K562 (cell line): ENCODE data around the gene ELOA2. TPM values are rescaled to one million over a fixed set of nuclear protein-coding genes. Genes with fewer than 3 reads are reported as not detected.
"Not testable (repeated sequence)": the region's sequence is repeated elsewhere in the genome, so short reads cannot be mapped to it uniquely, and the experiment has no call there.

Experiments
- ATAC-seq: fragments of 200-7000 bp; cut with Tn5 transposase; 3 replicates; pipeline ENCODE4 v1.9.1; 2020; ENCODE audit warnings: moderate library complexity
- BruUV-seq: library from RNA; stranded (reverse); fragments of 400-500 nt; replicated peaks from 2 replicates; lab custom pipeline; 2021; lab: Mats Ljungman, UMichigan
- CTCF ChIA-PET: fragments of 300-600 bp; formaldehyde crosslinking; extraction: SDS; loops from one replicate; lab custom pipeline; 2021; ENCODE audit warnings: low intra/inter-chr PET ratio; lab: Yijun Ruan, JAX
- POLR2A ChIA-PET: fragments of 300-600, 350-650 bp; sonication (Branson Sonifier 250); formaldehyde crosslinking; extraction: SDS; loops from one replicate; lab custom pipeline; 2021; ENCODE audit warnings: antibody characterized with exemption, inconsistent platforms; lab: Yijun Ruan, JAX
- DNase-seq, 4 experiments: peaks; one replicate each; pipeline versions ENCODE4 v3.0.0 to v3.0.0-alpha.2; 2011 to 2018; ENCODE audit warnings: low spot score in 3 of 4, mixed read lengths in 3 of 4; ENCODE audit errors: extremely low read depth in 1 of 4
- FAIRE-seq: peaks from 2 replicates; lab custom pipeline; 2011; peaks lifted over from hg19 to GRCh38; lab: Jason Lieb, UNC
- H2AFZ ChIP-seq: 2 replicates; pipeline ENCODE4 v1.6.0; 2011; ENCODE audit warnings: low read depth, low read length, control low read depth, inconsistent platforms
- H3K27ac ChIP-seq: fragments of 200-600 bp; 3 replicates; pipeline ENCODE4 v1.8.0; 2011; ENCODE audit warnings: low read depth, mild to moderate bottlenecking, control low read depth, inconsistent platforms, low read length, moderate library complexity, mixed read lengths; ENCODE audit errors: extremely low read depth
- H3K27me3 ChIP-seq, 2 experiments: fragments of 300-600 bp in 1 of 2; 2 replicates in 1 of 2; 3 replicates in 1 of 2; pipeline versions ENCODE4 v1.6.0 to v1.8.0; 2011; ENCODE audit warnings: inconsistent platforms in 2 of 2, low read length in 2 of 2, mild to moderate bottlenecking in 1 of 2, mixed read lengths in 1 of 2, moderate library complexity in 1 of 2; ENCODE audit not compliant: control insufficient read depth in 2 of 2, insufficient read depth in 2 of 2
- H3K36me3 ChIP-seq: fragments of 300-600 bp; 3 replicates; pipeline ENCODE4 v1.8.0; 2011; ENCODE audit warnings: mild to moderate bottlenecking, low read length, inconsistent platforms; ENCODE audit not compliant: control insufficient read depth, insufficient read depth
- H3K4me1 ChIP-seq, 2 experiments: fragments of 200-600 bp in 1 of 2; replicated peaks in 1 of 2; 2 replicates in 1 of 2; 3 replicates in 1 of 2; pipeline versions ENCODE4 v1.5.1 to v1.8.0; 2011; ENCODE audit warnings: inconsistent platforms in 2 of 2, low read length in 2 of 2, mild to moderate bottlenecking in 1 of 2, mixed read lengths in 1 of 2, moderate library complexity in 1 of 2; ENCODE audit not compliant: control insufficient read depth in 2 of 2, insufficient read depth in 2 of 2
- H3K4me2 ChIP-seq: 2 replicates; pipeline ENCODE4 v1.6.1; 2011; ENCODE audit warnings: low read length, control low read depth, inconsistent platforms, mixed read lengths; ENCODE audit not compliant: insufficient read depth
- H3K4me3 ChIP-seq: fragments of 200-600 bp; sonication (generic), shearing (Covaris generic); 2 replicates; pipeline ENCODE4 v1.5.1; 2016; ENCODE audit warnings: control low read depth, inconsistent platforms
- H3K79me2 ChIP-seq: fragments of 200-600 bp; 3 replicates; pipeline ENCODE4 v1.8.0; 2011; ENCODE audit warnings: low read length, inconsistent platforms; ENCODE audit not compliant: control insufficient read depth, insufficient read depth
- H3K9ac ChIP-seq, 2 experiments: 2 replicates each; pipeline versions ENCODE4 v1.6.0 to v1.6.1; 2011; ENCODE audit warnings: low read depth in 2 of 2, low read length in 2 of 2, control low read depth in 1 of 2, inconsistent platforms in 1 of 2, mild to moderate bottlenecking in 1 of 2, mixed read lengths in 1 of 2; ENCODE audit not compliant: insufficient read depth in 1 of 2
- H3K9me1 ChIP-seq: one replicate; pipeline ENCODE4 v1.6.0; 2011; ENCODE audit warnings: inconsistent platforms, mild to moderate bottlenecking, low read length, moderate library complexity; ENCODE audit not compliant: control insufficient read depth, insufficient read depth
- H3K9me3 ChIP-seq: replicated peaks from 2 replicates; pipeline ENCODE4 v1.5.1; 2011; ENCODE audit warnings: low read depth, low read length, inconsistent platforms; ENCODE audit not compliant: control insufficient read depth, insufficient read depth
- H4K20me1 ChIP-seq: replicated peaks from 2 replicates; pipeline ENCODE4 v1.6.1; 2011; ENCODE audit warnings: low read length, inconsistent platforms, mixed read lengths; ENCODE audit not compliant: control insufficient read depth, insufficient read depth
- WGBS: fragments of 100-300 bp; shearing (Covaris generic); methylation state at CpG from one replicate; pipeline ENCODE4 v1.1.6; 2016; ENCODE audit warnings: low coverage, mixed read lengths; ENCODE audit not compliant: insufficient coverage; ENCODE audit errors: missing lambda C conversion rate; 5-methylcytosine and 5-hydroxymethylcytosine counted together
- in situ Hi-C: fragments of 300-500 bp; cut with MboI; formaldehyde crosslinking; loops from 4 replicates; pipeline ENCODE4 v1.15.0; 2018; ENCODE audit warnings: inconsistent platforms, mixed read lengths
- intact Hi-C: fragments of 100-400 bp; cut with micrococcal nuclease; formaldehyde crosslinking; loops from 2 replicates; pipeline ENCODE4 v1.14.2; 2022
- polyA plus RNA-seq, 8 experiments: library from polyadenylated mRNA; depleted of rRNA in 4 of 8; stranded (reverse) in 5 of 8; unstranded in 3 of 8; fragments of >200 nt; fragmentation: Nextera tagmentation in 2 of 8; fragmentation: Illumina TruSeq in 1 of 8; extraction: Ambion mirVana in 2 of 8; extraction: Trizol in 1 of 8; gene quantifications; 2 replicates each; pipeline versions ENCODE4 v1.2.1 to v1.2.3, GENCODE V29; 2011 to 2014; ENCODE audit warnings: inconsistent platforms in 1 of 8, missing spikeins in 1 of 8
- total RNA-seq, 7 experiments: library from RNA; depleted of rRNA in 6 of 7; stranded (reverse); fragments of >200 nt in 6 of 7; fragmentation: Illumina TruSeq in 2 of 7; extraction: Trizol in 2 of 7; gene quantifications; 2 replicates each; pipeline versions ENCODE4 v1.2.1 to v1.2.3, GENCODE V29; 2011 to 2021; ENCODE audit warnings: low replicate concordance in 1 of 7

The ELOA2 gene
- total and polyA plus RNA-seq, 9 of the 15 experiments (the other 6 are each of a cell fraction or from before 2014, with no cell fraction given), result not detected

DNA sequence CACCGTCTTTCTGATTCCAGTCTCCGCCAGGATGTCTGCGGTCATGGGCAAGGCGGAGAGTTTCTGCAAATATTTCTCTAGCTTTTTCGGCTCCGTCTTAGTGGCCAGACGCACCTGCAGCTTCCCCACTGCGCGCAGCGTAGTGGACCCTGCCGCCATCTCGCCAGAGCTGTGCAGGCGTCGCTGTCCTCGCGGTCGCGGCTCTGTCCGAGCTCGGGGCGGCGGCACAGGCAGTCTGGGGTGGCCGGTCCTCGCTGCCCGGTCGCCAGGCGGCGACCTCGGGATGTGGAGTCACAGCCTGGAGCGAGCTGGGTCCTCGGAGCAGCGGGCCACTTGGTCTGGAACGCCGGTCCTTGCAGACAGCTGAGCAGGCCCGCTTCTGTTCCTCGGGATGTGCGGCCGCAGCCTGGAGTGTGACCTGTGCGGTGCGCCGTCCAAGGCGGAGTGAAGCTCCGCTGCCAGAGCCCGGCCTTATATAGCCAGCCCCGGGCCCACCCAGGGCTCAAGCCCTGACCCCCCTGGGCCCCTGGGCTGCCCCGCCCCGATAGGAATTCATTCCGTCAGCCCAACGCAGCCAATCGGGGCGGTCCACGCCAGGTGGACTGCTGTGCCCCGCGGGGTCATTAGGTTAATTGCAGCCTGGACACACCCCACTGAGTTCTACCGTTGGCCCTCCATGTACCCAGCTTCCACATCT lies 11.5 kb downstream of the ELOA2 start:
- in situ Hi-C loops, result loop anchor here (10.0 kb wide), 2 partner anchors 259 to 299 kb away; no protein-coding TSS in a partner anchor
- H3K79me2 ChIP-seq, H3K9me1 ChIP-seq, CTCF ChIA-PET, H2AFZ ChIP-seq, H4K20me1 ChIP-seq, H3K9ac ChIP-seq, H3K27me3 ChIP-seq, DNase-seq, H3K4me3 ChIP-seq, POLR2A ChIA-PET, H3K4me1 ChIP-seq, FAIRE-seq, H3K4me2 ChIP-seq, H3K36me3 ChIP-seq, BruUV-seq, H3K9me3 ChIP-seq, H3K27ac ChIP-seq, intact Hi-C loops: not testable (repeated sequence)
- peak; percentile 33; the same call in 2 of the 3 replicates for ATAC-seq
- WGBS, result no CpG with 5 or more reads among the region's 55 CpGs

- H3K27ac ChIP-seq, DNase-seq, BruUV-seq, H3K9me3 ChIP-seq, H3K4me3 ChIP-seq, H2AFZ ChIP-seq, POLR2A ChIA-PET, H3K4me1 ChIP-seq, FAIRE-seq, H3K9ac ChIP-seq, H3K4me2 ChIP-seq, H3K79me2 ChIP-seq, H3K9me1 ChIP-seq, intact Hi-C loops, ATAC-seq, CTCF ChIA-PET, H4K20me1 ChIP-seq, H3K36me3 ChIP-seq, H3K27me3 ChIP-seq: not testable (repeated sequence)
- WGBS, result 46% methylated on average over 9 of the region's 29 CpGs
- in situ Hi-C loops, result loop anchor here (10.0 kb wide), 2 partner anchors 258 to 298 kb away; no protein-coding TSS in a partner anchor
These were observed 12.6 kb downstream of the ELOA2 start for GRCh38 chr18:47022821-47023220.

- H3K36me3 ChIP-seq, H3K9me3 ChIP-seq, H3K9me1 ChIP-seq, H3K79me2 ChIP-seq, H3K4me3 ChIP-seq, FAIRE-seq, H3K4me2 ChIP-seq, H3K27me3 ChIP-seq, H3K4me1 ChIP-seq, DNase-seq, BruUV-seq, H2AFZ ChIP-seq, H3K27ac ChIP-seq, intact Hi-C loops, H3K9ac ChIP-seq, CTCF ChIA-PET, POLR2A ChIA-PET, ATAC-seq, H4K20me1 ChIP-seq: not testable (repeated sequence)
- WGBS, result no CpG with 5 or more reads among the region's 19 CpGs
- in situ Hi-C loops, result loop anchor here (10.0 kb wide), 2 partner anchors 256 to 296 kb away; no protein-coding TSS in a partner anchor
These were observed 14.7 kb downstream of the ELOA2 start for GRCh38 chr18:47020757-47021156.

- H3K27me3 ChIP-seq, H3K36me3 ChIP-seq, FAIRE-seq, BruUV-seq, H3K79me2 ChIP-seq, H3K9ac ChIP-seq, POLR2A ChIA-PET, CTCF ChIA-PET, H2AFZ ChIP-seq, H4K20me1 ChIP-seq, H3K4me2 ChIP-seq, DNase-seq, H3K4me3 ChIP-seq, H3K4me1 ChIP-seq, H3K9me1 ChIP-seq, ATAC-seq, intact Hi-C loops, H3K9me3 ChIP-seq, H3K27ac ChIP-seq: not testable (repeated sequence)
- in situ Hi-C loops, result loop anchor here (10.0 kb wide), 2 partner anchors 255 to 295 kb away; no protein-coding TSS in a partner anchor
- no CpG with 5 or more reads among the region's 10 CpGs for WGBS
These were observed 15.6 kb downstream of the ELOA2 start for GRCh38 chr18:47019870-47020269.
